DOHH2 (cell line): ENCODE results near the gene KREMEN2.

Experiments
- H3F3A ChIP-seq: fragments of 200-600 bp; sonication (generic), shearing (Covaris generic); 2 replicates; pipeline ENCODE4 v1.6.0; 2016; ENCODE audit warnings: antibody characterized with exemption, mild to moderate bottlenecking; ENCODE audit not compliant: control insufficient read depth, insufficient read depth
- H3K27ac ChIP-seq: fragments of 200-600 bp; sonication (generic); 2 replicates; pipeline ENCODE4 v1.5.1; 2014; ENCODE audit warnings: low read depth, mild to moderate bottlenecking, low read length, moderate library complexity
- H3K27me3 ChIP-seq: fragments of 200-600 bp; sonication (generic); 2 replicates; pipeline ENCODE4 v1.6.1; 2014; ENCODE audit warnings: mild to moderate bottlenecking, low read length, mixed read lengths; ENCODE audit not compliant: control insufficient read depth
- H3K36me3 ChIP-seq: fragments of 200-600 bp; sonication (generic); 2 replicates; pipeline ENCODE4 v1.6.1; 2014; ENCODE audit warnings: mild to moderate bottlenecking, low read length, moderate library complexity, mixed read lengths; ENCODE audit not compliant: control insufficient read depth
- H3K4me1 ChIP-seq: fragments of 200-600 bp; sonication (generic); 2 replicates; pipeline ENCODE4 v1.6.1; 2014; ENCODE audit warnings: mild to moderate bottlenecking, low read length, mixed read lengths; ENCODE audit not compliant: control insufficient read depth
- H3K4me2 ChIP-seq: fragments of 200-600 bp; sonication (generic); 2 replicates; pipeline ENCODE4 v1.6.0; 2014; ENCODE audit warnings: mild to moderate bottlenecking, low read length, moderate library complexity
- H3K4me3 ChIP-seq: fragments of 200-600 bp; sonication (generic); 2 replicates; pipeline ENCODE4 v1.5.1; 2014; ENCODE audit warnings: mild to moderate bottlenecking, low read length, mixed read lengths
- H3K79me2 ChIP-seq: fragments of 200-600 bp; sonication (generic); 2 replicates; pipeline ENCODE4 v1.6.1; 2014; ENCODE audit warnings: mild to moderate bottlenecking, low read length, mixed read lengths; ENCODE audit not compliant: control insufficient read depth
- H3K9me2 ChIP-seq: fragments of 200-600 bp; sonication (generic); replicated peaks from 2 replicates; pipeline ENCODE4 v1.6.1; 2014; ENCODE audit warnings: mild to moderate bottlenecking, low read length, mixed read lengths; ENCODE audit not compliant: control insufficient read depth
- H3K9me3 ChIP-seq: fragments of 200-600 bp; sonication (generic); 2 replicates; pipeline ENCODE4 v1.6.1; 2014; ENCODE audit warnings: antibody characterized with exemption, low read length, mixed read lengths; ENCODE audit not compliant: control insufficient read depth, insufficient read depth
- H4K20me1 ChIP-seq: fragments of 200-600 bp; sonication (generic); 2 replicates; pipeline ENCODE4 v1.6.0; 2014; ENCODE audit warnings: low read depth, mild to moderate bottlenecking, antibody characterized with exemption, low read length, moderate library complexity; ENCODE audit not compliant: control insufficient read depth, insufficient read depth
- CTCF ChIP-seq: fragments of 200-600 bp; sonication (generic); IDR thresholded peaks from one replicate; pipeline ENCODE4 v1.5.1; 2014; ENCODE audit warnings: antibody characterized with exemption, mild to moderate bottlenecking, low read depth, low read length; ENCODE audit not compliant: poor library complexity, severe bottlenecking
- EZH2phosphoT487 ChIP-seq: fragments of 200-600 bp; sonication (generic); IDR thresholded peaks from 2 replicates; pipeline ENCODE4 v1.6.1; 2017; ENCODE audit warnings: borderline replicate concordance, mild to moderate bottlenecking, antibody characterized with exemption, low read length, moderate library complexity, mixed read lengths

The KREMEN2 gene

GRCh38 chr16:2971134-2971984 lies 7.3 kb downstream of the KREMEN2 start:
- TF ChIP-seq CTCF (peak; percentile 57), EZH2phosphoT487 (no peak)
- H4K20me1 ChIP-seq, result peaks cover 10% of the 10 kb centered on the region
- no peaks in the 10 kb centered on the region for H3K9me3 ChIP-seq
- peaks cover 54% of the 10 kb centered on the region for H3K4me1 ChIP-seq
- H3K9me2 ChIP-seq, result no peaks in the 10 kb centered on the region
- no peaks in the 10 kb centered on the region for H3K27me3 ChIP-seq
- 0 out of 2 replicates have a peak overlapping the region, but pooled peaks have one; percentile 96 for H3K27ac ChIP-seq
- peak overlapping the region; percentile 97 for H3K4me2 ChIP-seq
- H3K36me3 ChIP-seq, result peaks cover 80% of the 10 kb centered on the region
- H3F3A ChIP-seq, result peaks cover 20% of the 10 kb centered on the region
- peak overlapping the region; percentile 92 for H3K4me3 ChIP-seq
- H3K79me2 ChIP-seq, result peaks cover 53% of the 10 kb centered on the region

- no peaks in the 10 kb centered on the region for H3K9me2 ChIP-seq
- peaks cover 50% of the 10 kb centered on the region for H3K4me1 ChIP-seq
- H4K20me1 ChIP-seq, result peaks cover 10% of the 10 kb centered on the region
- H3F3A ChIP-seq, result peaks cover 20% of the 10 kb centered on the region
- peak overlapping the region; percentile 97 for H3K4me2 ChIP-seq
- no peaks in the 10 kb centered on the region for H3K9me3 ChIP-seq
- TF ChIP-seq EZH2phosphoT487, result no peak
- no peak for TF ChIP-seq CTCF
- H3K27me3 ChIP-seq, result no peaks in the 10 kb centered on the region
- H3K79me2 ChIP-seq, result peaks cover 60% of the 10 kb centered on the region
- peaks cover 86% of the 10 kb centered on the region for H3K36me3 ChIP-seq
- H3K27ac ChIP-seq, result 0 out of 2 replicates have a peak overlapping the region, but pooled peaks have one; percentile 14
- H3K4me3 ChIP-seq, result peak overlapping the region; percentile 92; the same call in 1 of the 2 replicates
Measured at GRCh38 chr16:2971985-2972784, 8.1 kb downstream of the KREMEN2 start.

- Histone ChIP-seq H3K36me3 (peaks cover 86% of the 10 kb centered on the region), H3K27ac (no peak overlapping the region), H3K4me2 (peak overlapping the region; percentile 97; the same call in 1 of the 2 replicates), H3K9me2 (no peaks in the 10 kb centered on the region), H3F3A (peaks cover 20% of the 10 kb centered on the region), H3K4me1 (peaks cover 50% of the 10 kb centered on the region), H3K79me2 (peaks cover 66% of the 10 kb centered on the region), H3K4me3 (no peak overlapping the region), H3K9me3 (no peaks in the 10 kb centered on the region), H3K27me3 (no peaks in the 10 kb centered on the region), H4K20me1 (peaks cover 16% of the 10 kb centered on the region)
- no peak for TF ChIP-seq CTCF
- TF ChIP-seq EZH2phosphoT487, result no peak
Measured at GRCh38 chr16:2973093-2973492, 9.0 kb downstream of the KREMEN2 start.
